HG03520 (cell line): ENCODE measurements around the gene PDK1.
"Not testable (repeated sequence)": the region's sequence is repeated elsewhere in the genome, so short reads cannot be mapped to it uniquely, and the experiment has no call there.

Experiments used
- ATAC-seq: cut with Tn5 transposase; IDR thresholded peaks from one replicate; pipeline ENCODE4 v1.9.1; 2021; ENCODE audit warnings: mild to moderate bottlenecking, moderate library complexity; ENCODE audit not compliant: unreplicated experiment

The PDK1 gene

DNA sequence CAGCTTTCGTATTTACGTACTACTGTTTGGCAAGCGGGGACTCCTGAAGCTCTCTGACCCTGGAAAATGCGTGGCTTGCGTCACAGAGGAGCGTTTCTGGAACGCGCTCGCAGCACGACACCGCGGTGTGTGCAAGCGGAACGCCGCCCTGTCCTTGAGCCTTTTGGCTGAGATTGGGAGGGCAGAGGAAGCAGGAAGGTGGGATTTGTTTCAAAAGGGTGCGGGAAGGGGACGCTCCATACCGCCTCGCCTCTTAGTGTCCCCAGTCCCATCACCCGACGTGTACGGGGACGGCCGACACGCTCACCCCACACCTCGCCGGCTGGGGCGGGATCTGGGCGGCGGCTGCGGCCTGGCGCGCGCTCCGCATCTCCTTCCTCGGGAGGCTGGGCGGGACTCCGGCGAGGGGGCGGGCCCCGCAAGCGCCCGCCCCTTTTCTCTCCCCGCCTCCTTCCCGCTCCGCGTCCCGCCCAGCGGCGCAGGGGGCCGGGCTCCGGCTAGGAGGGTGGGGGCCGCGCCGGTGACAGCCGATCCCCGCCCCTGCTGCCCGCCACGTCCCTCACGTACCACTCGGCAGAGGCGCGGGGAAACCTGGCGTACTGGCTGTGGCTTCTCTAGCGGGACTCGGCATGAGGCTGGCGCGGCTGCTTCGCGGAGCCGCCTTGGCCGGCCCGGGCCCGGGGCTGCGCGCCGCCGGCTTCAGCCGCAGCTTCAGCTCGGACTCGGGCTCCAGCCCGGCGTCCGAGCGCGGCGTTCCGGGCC is at the start of gene PDK1:
Gene PDK1 (plus strand): TSS at position 569 of the 762 bp plus-strand sequence. CDS start 61 bp downstream, at position 630.
- ATAC-seq, result peak; percentile 76

DNA sequence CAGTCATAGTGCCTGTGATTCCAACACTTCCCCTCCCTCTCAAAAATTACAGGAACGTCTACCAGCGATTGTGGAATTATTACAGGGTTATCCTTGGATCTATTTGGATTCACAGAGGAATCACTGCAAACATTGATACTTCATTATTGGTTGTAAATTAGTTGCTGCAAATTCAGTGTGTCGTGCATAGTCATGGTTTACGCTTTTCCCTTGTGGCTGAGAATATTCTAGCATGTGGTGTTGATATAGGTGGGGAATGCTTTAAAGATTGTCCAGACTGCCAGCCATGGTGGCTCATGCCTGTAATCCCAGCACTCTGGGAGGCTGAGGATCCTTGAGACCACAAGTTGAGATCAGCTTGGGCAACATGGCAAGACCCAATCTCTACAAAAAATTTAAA is 48.7 kb upstream of the PDK1 start:
- ATAC-seq, result no peak

DNA sequence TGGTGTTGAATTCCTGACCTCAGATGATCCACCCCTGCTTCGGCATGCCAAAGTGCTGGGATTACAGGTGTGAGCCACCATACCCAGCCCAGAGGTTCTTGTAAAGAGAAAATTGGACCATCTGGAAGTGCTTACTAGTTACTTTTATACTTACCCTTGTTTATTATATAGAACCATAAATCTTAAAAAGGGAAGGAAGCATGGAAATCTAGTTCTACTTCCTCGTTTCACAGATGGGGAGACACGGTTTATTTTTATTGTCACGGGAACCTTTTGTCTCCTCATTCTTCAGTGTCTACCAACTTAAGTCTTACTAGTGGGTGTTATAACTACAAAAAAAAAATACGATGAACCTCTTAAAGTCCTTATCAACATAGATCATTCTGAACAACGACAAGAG is 45.8 kb upstream of the PDK1 start:
- ATAC-seq, result no peak

GRCh38 chr2:172510548-172510947 is 45.3 kb upstream of the PDK1 start:
- no peak for ATAC-seq

- ATAC-seq, result no peak
These were observed 42.9 kb upstream of the PDK1 start for GRCh38 chr2:172512810-172513523.

- ATAC-seq, result no peak
These were observed 42.4 kb upstream of the PDK1 start for GRCh38 chr2:172513524-172513900.

DNA sequence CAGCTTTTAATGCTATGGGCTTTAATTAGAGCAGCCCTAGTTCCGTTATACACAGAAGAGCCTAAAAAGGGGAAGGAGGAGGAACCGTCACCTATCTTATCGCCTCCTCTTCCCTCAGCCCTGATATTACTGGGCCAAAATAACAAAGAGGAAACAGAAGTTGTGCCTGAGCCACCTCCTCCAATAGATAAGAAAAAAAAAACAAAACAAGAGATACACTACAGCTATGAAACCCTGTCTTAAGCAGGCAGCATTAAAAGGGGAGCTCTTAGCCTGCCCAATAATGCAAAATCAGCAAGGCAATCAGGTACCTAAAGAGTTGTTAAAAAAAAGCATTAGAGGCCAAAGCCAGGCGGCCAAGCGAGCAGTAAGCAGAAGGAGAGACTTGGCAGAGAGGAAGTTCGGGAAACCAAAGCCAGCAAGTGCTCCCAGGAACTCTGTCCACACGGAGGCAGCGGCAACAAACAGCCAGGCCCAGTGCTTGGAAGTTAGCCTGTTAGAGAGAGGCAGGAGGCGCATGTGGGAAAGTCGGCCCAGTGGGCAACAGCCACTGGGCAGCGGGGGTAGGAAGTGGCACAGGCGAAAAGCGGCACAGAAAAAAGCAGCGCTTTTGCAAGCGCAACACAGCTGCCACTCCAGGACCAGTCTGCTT is 41.8 kb upstream of the PDK1 start:
- no peak for ATAC-seq

DNA sequence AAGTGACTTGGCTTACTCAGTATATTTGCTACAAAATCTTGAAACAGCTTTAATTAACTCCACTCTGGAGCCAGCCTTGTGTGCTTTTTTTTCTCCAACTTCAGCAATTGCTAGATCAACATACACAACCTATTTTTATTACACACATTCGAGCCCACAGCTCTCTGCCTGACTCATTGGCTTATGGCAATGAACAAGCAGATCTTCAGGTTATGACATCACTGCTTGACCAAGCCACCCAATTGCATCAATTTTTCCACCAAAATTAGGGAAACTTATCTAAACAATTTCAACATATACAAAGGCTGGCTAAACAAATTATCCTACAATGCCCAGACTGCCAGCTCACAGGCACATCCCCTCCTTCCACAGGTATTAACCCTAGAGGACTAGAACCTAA is 39.6 kb upstream of the PDK1 start:
- ATAC-seq, result no peak

DNA sequence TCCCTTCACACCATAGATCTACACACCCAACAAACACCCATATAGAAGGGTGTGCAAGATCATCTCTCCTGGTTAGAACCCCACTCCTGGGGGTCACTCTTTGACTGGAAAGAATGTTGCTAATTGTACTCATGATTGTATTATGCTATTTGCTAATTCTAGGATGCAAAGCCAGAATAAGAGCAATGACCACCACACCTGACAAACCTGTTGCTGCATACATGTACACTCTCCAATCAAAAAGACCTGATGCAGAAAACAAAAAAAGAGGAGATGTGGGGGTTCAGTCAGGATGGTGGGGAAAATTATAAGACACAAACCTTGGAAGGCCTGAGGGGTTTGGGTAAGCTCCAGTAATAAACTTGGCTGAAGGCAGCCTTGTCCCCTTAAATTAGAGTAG is 36.9 kb upstream of the PDK1 start:
- ATAC-seq, result no peak

DNA sequence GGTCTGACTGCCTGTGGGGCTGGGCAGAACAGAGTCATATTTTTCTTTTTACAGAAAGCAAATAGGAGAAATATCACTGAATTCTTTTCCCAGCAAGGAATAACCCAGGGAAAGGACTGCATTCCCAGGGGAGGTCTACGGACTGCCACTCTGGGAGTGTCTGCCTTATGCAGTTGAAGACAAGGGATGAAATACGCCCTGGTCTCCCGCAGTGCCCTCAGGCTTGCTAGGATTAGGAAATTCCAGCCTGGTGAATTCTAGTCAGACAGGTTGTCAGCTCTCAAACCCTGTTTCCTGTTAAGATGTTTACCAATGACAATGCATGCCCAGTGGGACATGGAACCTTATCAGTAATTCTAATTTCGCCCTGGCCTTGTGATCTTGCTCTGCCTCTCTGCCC is 30.3 kb upstream of the PDK1 start:
- ATAC-seq, result no peak

- no peak for ATAC-seq
These were observed 24.6 kb upstream of the PDK1 start for GRCh38 chr2:172531309-172531708.

GRCh38 chr2:172532461-172532860 is 23.4 kb upstream of the PDK1 start:
- ATAC-seq, result not testable (repeated sequence)

GRCh38 chr2:172533687-172534086 is 22.2 kb upstream of the PDK1 start:
- no peak for ATAC-seq

- no peak for ATAC-seq
These were observed 20.8 kb upstream of the PDK1 start for GRCh38 chr2:172535119-172535518.

GRCh38 chr2:172537851-172538250 is 18.0 kb upstream of the PDK1 start:
- not testable (repeated sequence) for ATAC-seq

DNA sequence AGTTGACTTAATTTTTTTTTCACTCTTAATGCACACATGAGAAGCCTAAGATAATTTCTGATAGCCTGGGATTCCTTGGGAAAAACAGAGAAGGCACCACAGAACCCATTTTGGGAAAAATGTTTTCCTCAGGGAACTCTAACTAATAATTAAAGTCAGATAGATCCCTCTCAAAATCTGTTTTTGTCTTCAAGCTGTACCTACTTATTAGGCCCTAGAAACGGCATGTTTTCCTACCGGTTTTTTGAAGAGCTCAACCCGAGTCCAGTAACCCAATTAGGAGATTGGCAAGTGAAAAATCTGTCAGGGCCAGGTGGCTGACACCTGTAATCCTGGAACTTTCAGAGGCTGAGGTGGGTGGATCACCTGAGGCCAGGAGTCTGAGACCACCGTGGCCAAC is 16.1 kb upstream of the PDK1 start:
- no peak for ATAC-seq

DNA sequence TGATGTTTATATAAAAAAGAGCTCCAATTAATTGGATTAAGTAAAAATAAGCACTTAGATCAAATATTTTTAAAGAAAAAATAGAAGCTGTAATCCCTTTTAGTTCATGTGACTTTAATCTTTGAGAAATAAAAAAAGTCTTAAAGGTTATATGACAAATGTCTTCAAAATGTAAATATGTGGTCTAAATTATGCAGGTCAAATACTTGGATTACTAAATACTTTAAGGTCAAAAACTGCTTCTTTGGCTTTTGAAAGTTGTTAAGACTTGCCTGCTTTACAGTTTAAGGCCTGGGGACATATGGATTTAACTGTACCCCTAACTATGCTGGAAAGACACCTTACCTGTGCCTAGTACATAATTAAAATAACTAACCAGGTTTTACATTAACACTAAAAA is 15.5 kb upstream of the PDK1 start:
- no peak for ATAC-seq

DNA sequence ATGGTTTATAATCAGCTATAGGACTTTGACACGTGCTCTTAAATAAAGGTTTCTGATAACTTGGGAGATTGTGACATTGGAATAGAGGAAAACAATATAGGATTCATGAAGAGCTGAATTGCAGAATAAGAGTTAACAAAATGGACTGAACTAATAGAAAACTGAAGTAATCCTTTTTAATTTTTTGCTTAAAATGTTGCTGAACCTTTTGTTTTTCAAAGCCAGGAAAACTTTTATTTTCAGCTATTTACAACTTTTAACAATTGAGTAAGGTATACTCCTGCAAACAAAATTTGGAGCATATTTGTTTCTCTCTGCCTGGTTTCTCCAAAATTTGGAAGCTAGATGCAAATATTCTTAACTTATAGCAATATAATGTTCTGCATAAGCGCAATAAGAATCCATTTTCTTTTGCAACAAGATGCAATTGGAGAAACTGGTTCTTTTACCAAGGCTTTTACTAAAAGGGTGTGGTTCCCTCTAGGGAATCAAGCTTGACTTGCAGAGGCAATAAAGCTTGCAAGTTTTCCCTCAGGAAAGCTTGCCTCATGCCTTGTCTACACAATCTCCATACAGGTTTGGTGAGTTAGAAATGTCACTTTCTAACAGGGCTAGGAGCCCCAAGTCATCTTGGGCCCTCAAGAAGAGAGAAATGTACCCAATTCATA is 10.3 kb upstream of the PDK1 start:
- no peak for ATAC-seq

GRCh38 chr2:172549131-172549530 is 6.8 kb upstream of the PDK1 start:
- ATAC-seq, result no peak

GRCh38 chr2:172549802-172550201 is 6.1 kb upstream of the PDK1 start:
- ATAC-seq, result not testable (repeated sequence)

DNA sequence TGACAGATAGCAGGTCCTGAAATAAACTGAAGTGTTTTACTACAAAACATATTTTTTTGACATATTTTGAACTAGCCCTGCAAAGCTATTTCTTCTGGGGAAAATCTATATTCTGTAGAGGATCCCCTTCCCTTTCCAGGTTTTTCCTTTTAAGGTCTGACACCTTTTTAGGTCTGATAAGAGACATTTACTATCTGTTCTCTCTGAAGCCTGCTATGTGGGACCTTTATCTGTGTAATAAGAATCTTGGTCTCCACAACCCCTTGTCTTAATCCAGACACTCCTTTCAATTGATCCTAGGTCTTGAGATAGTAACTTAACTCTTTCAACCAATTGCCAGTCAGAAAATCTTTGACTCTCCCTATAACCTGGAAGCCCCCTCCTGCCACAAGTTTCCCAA is 5.5 kb upstream of the PDK1 start:
- ATAC-seq, result no peak
